ENCODE data around the gene XRN1. TPM values are rescaled to one million over a fixed set of nuclear protein-coding genes. Genes with fewer than 3 reads are reported as not detected.

The XRN1 gene
- polyA plus RNA-seq, 1 donor (not counting 4 experiments of a cell fraction or from before 2014, with no cell fraction given), result 14.4 TPM

DNA sequence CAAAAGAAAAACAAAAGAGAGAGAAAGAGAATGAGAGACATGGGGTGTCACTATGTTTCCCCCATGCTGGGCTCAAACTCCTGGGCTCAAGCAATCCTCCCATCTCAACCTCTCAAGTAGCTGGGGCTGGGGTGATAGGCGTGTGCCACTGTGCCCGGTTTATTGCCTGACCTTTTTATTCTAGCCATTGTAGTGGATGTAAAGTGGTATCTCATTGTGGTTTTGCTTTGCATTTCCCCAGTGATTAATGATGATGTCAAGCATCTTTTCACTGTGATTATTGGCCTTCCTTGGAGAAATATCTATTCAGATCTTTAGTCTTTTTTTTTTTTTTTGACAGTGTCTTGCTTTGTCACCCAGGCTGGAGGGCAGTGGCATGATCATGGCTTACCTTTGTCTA, 184.7 kb downstream of the XRN1 start:
- dilution Hi-C loops (cut with MboI; ENCODE audit: extremely low pct_ligation_motif_present, low sequenced_read_pairs), result no loop called here
- Histone ChIP-seq H3K9ac (ENCODE audit: control insufficient read depth, extremely low read depth, insufficient read depth, low read length) (no peak overlapping the region), H3K4me1 (ENCODE audit: control insufficient read depth, extremely low read depth, insufficient read depth, low read length) (peaks cover 2% of the 10 kb centered on the region), H3K9me3 (ENCODE audit: control insufficient read depth, low read depth, low read length) (no peaks in the 10 kb centered on the region), H3K4me3 (ENCODE audit: control insufficient read depth in 2 of 3, extremely low read depth in 1 of 3, insufficient read depth in 2 of 3, low read depth in 1 of 3, low read length in 3 of 3) (no peak overlapping the region), H3K79me2 (ENCODE audit: control insufficient read depth, insufficient read depth, low read length) (no peaks in the 10 kb centered on the region), H3K27me3 (ENCODE audit: control insufficient read depth, extremely low read depth, insufficient read depth, low read length) (no peaks in the 10 kb centered on the region), H3K9me1 (ENCODE audit: control insufficient read depth, extremely low read depth, insufficient read depth, low read length) (no peaks in the 10 kb centered on the region), H3K4me2 (ENCODE audit: control insufficient read depth, extremely low read depth, insufficient read depth, low read depth, low read length) (no peak overlapping the region), H3K36me3 (ENCODE audit: control insufficient read depth in 2 of 2, extremely low read depth in 1 of 2, insufficient read depth in 2 of 2, low read length in 2 of 2) (no peaks in the 10 kb centered on the region), H4K20me1 (ENCODE audit: control insufficient read depth, extremely low read depth, insufficient read depth, low read length) (no peaks in the 10 kb centered on the region), H2AFZ (ENCODE audit: control insufficient read depth, low read length) (no peak overlapping the region), H3K27ac (ENCODE audit: control insufficient read depth, insufficient read depth, low read length) (no peak overlapping the region)
- TF ChIP-seq, protein P1, sequence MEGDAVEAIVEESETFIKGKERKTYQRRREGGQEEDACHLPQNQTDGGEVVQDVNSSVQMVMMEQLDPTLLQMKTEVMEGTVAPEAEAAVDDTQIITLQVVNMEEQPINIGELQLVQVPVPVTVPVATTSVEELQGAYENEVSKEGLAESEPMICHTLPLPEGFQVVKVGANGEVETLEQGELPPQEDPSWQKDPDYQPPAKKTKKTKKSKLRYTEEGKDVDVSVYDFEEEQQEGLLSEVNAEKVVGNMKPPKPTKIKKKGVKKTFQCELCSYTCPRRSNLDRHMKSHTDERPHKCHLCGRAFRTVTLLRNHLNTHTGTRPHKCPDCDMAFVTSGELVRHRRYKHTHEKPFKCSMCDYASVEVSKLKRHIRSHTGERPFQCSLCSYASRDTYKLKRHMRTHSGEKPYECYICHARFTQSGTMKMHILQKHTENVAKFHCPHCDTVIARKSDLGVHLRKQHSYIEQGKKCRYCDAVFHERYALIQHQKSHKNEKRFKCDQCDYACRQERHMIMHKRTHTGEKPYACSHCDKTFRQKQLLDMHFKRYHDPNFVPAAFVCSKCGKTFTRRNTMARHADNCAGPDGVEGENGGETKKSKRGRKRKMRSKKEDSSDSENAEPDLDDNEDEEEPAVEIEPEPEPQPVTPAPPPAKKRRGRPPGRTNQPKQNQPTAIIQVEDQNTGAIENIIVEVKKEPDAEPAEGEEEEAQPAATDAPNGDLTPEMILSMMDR (optimal IDR thresholded peaks at IDR 0.05 in 1 of 3, IDR thresholded peaks at IDR 0.05 in 1 of 3, conservative IDR thresholded peaks at IDR 0.05 in 1 of 3; ENCODE audit: extremely low read depth in 1 of 3, insufficient read depth in 2 of 3, low read length in 3 of 3), result no peak
- no peak for TF ChIP-seq EZH2 (IDR thresholded peaks at IDR 0.05; ENCODE audit: low read length)
- no peak for DNase-seq (ENCODE audit: low read depth, low spot score)
- no peak for FAIRE-seq

DNA sequence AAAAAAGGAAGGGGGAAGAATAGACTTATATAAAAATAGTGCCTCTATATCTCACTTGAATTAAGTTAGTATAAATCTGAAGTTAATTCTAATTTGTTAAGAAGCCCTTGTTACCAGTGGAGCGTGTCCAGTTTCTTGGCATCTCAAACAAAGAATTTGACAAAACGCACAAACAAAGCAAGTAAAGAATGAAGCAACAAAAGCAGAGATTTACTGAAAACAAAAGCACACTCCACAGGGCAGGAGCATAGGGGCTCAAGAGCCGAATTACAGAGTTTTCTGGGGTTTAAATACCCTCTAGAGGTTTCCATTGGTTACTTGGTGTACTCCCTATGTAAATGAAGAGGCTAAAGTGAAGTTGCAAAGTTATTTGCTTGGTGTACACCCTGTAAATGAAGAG, 188.5 kb downstream of the XRN1 start:
- no peaks in the 10 kb centered on the region for H3K36me3 ChIP-seq (ENCODE audit: control insufficient read depth in 2 of 2, extremely low read depth in 1 of 2, insufficient read depth in 2 of 2, low read length in 2 of 2)
- H3K79me2 ChIP-seq (ENCODE audit: control insufficient read depth, insufficient read depth, low read length), result no peaks in the 10 kb centered on the region
- H3K4me3 ChIP-seq (ENCODE audit: control insufficient read depth in 2 of 3, extremely low read depth in 1 of 3, insufficient read depth in 2 of 3, low read depth in 1 of 3, low read length in 3 of 3), result no peak overlapping the region
- no peak overlapping the region for H3K4me2 ChIP-seq (ENCODE audit: control insufficient read depth, extremely low read depth, insufficient read depth, low read depth, low read length)
- H2AFZ ChIP-seq (ENCODE audit: control insufficient read depth, low read length), result no peak overlapping the region
- TF ChIP-seq, protein P1 (optimal IDR thresholded peaks at IDR 0.05 in 1 of 3, IDR thresholded peaks at IDR 0.05 in 1 of 3, conservative IDR thresholded peaks at IDR 0.05 in 1 of 3; ENCODE audit: extremely low read depth in 1 of 3, insufficient read depth in 2 of 3, low read length in 3 of 3), result no peak
- TF ChIP-seq EZH2 (IDR thresholded peaks at IDR 0.05; ENCODE audit: low read length), result no peak
- H3K27ac ChIP-seq (ENCODE audit: control insufficient read depth, insufficient read depth, low read length), result no peak overlapping the region
- FAIRE-seq (no peak), DNase-seq (ENCODE audit: low read depth, low spot score) (no peak)
- H3K27me3 ChIP-seq (ENCODE audit: control insufficient read depth, extremely low read depth, insufficient read depth, low read length), result no peaks in the 10 kb centered on the region
- dilution Hi-C loops (cut with MboI; ENCODE audit: extremely low pct_ligation_motif_present, low sequenced_read_pairs), result no loop called here
- peaks cover 2% of the 10 kb centered on the region for H3K4me1 ChIP-seq (ENCODE audit: control insufficient read depth, extremely low read depth, insufficient read depth, low read length)
- H3K9me1 ChIP-seq (ENCODE audit: control insufficient read depth, extremely low read depth, insufficient read depth, low read length), result no peaks in the 10 kb centered on the region
- H3K9me3 ChIP-seq (ENCODE audit: control insufficient read depth, low read depth, low read length), result no peaks in the 10 kb centered on the region
- no peaks in the 10 kb centered on the region for H4K20me1 ChIP-seq (ENCODE audit: control insufficient read depth, extremely low read depth, insufficient read depth, low read length)
- H3K9ac ChIP-seq (ENCODE audit: control insufficient read depth, extremely low read depth, insufficient read depth, low read length), result no peak overlapping the region

All from keratinocyte (primary cell).